ENCODE data around the gene SBF2. TPM values are rescaled to one million over a fixed set of nuclear protein-coding genes. Genes with fewer than 3 reads are reported as not detected.

SBF2 gene
- total RNA-seq, 1 donor from 2014 or later, result 18.3 TPM

DNA sequence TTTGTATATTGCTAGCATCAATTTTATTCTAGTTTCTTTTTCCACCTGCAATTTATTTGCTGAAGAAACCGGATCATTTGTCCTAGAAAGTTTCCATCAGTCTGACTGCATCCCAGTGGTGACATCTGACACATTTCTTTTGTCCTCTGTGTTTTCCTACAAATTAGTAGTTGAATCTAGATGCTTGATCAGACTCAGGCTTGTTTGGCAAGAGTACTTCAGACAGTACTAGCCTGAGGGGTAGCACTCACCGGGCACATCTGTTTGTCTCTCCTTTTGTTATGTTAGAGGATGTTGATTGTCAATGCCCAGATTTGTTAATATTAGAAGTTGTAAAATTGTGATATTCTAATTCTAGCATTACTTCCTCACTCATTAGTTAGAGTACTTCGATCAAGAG, 425.4 kb downstream of the SBF2 start:
- ATAC-seq (ENCODE audit: poor library complexity), result no peak
- intact Hi-C loops (cut with DNase I), result no loop called here
- no peak for DNase-seq

GRCh38 chr11:9862981-9863380, 431.0 kb downstream of the SBF2 start:
- ATAC-seq (ENCODE audit: poor library complexity) (no peak), DNase-seq (no peak)
- intact Hi-C loops (cut with DNase I), result loop anchor here (5.0 kb wide), 2 partner anchors 444 to 459 kb away; partner anchors contain the start of gene ADM

- peak; percentile 85 for ATAC-seq (ENCODE audit: poor library complexity)
- intact Hi-C loops (cut with DNase I), result loop anchor here (5.0 kb wide), 2 partner anchors 445 to 460 kb away; partner anchors contain the start of gene ADM
- peak; percentile 39 for DNase-seq
Observed at GRCh38 chr11:9861860-9862725, 431.9 kb downstream of the SBF2 start.

DNA sequence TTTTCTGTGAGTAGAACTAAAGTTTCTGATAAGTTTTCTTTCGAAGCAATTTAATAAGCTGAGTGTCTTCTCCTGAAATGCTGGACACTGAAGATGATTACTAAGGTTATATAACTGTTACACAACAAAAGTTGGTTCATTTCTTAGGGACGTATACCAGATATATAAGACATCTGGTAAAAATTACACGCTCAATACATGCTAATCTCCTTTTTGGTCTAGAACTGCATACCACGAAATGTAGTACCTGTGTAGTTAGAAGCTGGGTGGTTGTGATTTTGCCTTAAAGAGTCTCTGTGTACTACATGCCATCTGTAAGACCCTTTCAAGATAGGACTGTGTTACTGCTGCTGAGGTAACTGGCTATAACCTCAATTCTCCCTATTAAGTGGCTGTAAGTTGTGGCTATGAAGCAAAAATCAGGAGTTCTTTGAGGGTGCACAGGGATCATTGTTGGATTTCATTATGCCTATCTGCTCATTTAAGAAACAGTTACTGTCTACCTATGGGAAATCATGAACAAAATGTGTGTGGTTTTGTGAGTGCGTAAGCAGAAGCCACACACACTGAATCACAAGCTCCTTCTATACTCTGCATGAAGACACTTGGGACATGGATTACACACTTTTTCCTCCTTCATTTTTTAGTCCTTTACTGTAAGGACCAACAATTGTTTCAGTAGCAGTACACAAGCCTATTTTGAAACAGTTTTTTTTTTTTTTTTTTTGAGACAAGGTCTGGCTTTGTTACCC, 434.3 kb downstream of the SBF2 start:
- ATAC-seq (ENCODE audit: poor library complexity) (no peak), DNase-seq (no peak)
- intact Hi-C loops (cut with DNase I), result loop anchor here (5.0 kb wide), 2 partner anchors 448 to 463 kb away; partner anchors contain the start of gene ADM

GRCh38 chr11:9858822-9859221, 435.2 kb downstream of the SBF2 start:
- DNase-seq (no peak), ATAC-seq (ENCODE audit: poor library complexity) (no peak)
- intact Hi-C loops (cut with DNase I), result no loop called here

- intact Hi-C loops (cut with DNase I), result no loop called here
- ATAC-seq (ENCODE audit: poor library complexity) (no peak), DNase-seq (no peak)
Observed at GRCh38 chr11:9858218-9858617, 435.8 kb downstream of the SBF2 start.

GRCh38 chr11:9855579-9856287, 438.3 kb downstream of the SBF2 start:
- intact Hi-C loops (cut with DNase I), result no loop called here
- no peak for ATAC-seq (ENCODE audit: poor library complexity)
- DNase-seq, result no peak

DNA sequence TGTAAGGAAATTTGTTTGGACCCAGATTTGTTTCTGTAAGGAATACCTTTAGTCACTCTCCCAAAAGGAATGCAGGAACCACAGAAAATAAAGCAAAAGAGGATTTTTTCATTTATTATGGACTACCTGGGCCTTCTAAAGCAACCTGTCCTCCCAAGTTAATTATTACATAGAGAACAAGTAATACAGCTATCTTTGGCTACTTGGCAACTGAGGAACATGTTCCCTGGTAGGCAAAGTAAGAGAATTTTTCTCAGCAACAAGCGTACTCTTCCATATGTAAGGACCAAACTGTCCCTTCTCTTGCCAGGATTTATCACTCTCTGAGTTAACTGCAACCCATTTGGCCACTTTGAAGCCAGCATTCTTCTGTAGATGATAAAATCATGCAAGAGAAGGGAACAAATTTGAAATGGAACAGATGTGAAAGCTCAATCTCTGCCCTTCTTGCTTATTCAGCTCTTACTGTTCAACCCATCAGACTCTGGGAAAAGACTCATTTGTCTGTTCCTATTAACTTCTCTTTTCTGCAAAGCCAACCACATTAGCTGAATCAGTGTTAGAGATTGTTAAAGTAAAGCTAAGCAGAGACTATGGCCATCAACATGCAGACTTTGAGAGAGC, 440.0 kb downstream of the SBF2 start:
- intact Hi-C loops (cut with DNase I), result no loop called here
- DNase-seq (no peak), ATAC-seq (ENCODE audit: poor library complexity) (peak; percentile 10)

DNA sequence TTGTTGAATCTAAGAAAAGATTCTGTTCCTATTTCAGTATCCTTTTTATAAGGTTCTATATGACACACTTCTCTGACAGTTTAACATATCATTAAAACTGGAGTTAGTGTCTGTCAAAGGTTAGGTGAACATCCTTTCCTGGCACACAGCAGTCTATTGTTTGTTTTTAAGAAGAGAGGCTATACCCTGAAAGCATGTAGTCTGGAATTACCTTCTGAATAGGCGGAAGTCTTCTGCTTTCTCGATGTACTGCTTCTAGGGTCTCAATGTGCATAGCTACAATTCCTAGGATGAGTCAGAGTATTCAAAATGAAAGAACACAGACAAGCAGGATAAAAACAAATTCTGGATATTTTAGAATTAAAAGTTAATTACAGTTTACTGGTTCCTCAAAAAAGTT, 441.6 kb downstream of the SBF2 start:
- DNase-seq (no peak), ATAC-seq (ENCODE audit: poor library complexity) (no peak)
- intact Hi-C loops (cut with DNase I), result no loop called here

- DNase-seq (no peak), ATAC-seq (ENCODE audit: poor library complexity) (no peak)
- intact Hi-C loops (cut with DNase I), result no loop called here
Observed at GRCh38 chr11:9851366-9851765, 442.7 kb downstream of the SBF2 start.

DNA sequence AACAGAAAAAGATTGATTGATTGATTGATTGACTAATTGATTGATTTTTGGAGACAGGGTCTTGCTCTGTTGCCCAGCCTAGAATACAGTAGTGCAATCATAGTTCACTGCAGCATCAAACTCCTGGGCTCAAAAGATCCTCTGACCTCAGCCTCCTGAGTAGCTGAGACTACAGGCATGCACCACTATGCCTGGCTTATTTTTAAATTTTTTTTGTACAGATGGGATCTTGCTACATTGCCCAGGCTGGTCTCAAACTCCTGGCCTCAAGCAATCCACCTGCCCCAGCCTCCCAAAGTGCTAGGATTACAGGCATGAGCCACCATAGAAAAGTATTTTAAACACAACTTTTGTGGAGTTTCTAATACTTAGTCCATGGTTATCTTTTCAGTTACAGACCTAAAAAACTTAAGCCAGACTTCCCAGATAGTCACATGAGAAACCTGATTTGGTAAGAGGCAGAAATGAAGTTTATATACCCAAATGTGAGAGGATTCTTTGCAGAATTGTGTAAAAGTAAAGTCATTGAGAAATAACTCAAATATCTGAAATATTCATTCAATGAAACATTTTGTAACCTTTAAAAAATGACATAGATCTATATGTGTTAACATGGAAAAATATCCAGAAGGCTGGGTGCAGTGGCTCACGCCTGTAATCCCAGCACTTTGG, 443.7 kb downstream of the SBF2 start:
- intact Hi-C loops (cut with DNase I), result no loop called here
- no peak for DNase-seq
- no peak for ATAC-seq (ENCODE audit: poor library complexity)

GRCh38 chr11:9849389-9849788, 444.6 kb downstream of the SBF2 start:
- DNase-seq (no peak), ATAC-seq (ENCODE audit: poor library complexity) (no peak)
- intact Hi-C loops (cut with DNase I), result no loop called here

DNA sequence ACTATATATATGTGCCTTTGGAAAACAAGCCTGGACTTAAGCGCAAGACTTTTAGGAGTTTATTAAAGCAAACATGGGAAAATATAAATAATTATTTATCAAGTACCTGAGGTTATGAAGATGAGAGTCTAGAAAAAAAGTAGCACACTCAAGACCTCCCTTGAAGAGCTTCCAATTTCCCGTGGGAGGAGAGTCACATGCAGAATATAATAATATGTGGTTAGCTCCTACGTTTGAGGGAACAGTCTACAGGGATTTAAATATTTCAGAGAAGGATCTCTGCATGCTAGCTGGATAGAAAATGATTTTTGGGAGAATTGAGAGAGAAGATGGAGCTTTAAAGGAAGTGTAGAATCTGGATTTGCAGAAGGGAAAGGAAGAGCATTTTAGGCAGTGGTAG, 446.4 kb downstream of the SBF2 start:
- ATAC-seq (ENCODE audit: poor library complexity), result no peak
- no peak for DNase-seq
- intact Hi-C loops (cut with DNase I), result no loop called here

DNA sequence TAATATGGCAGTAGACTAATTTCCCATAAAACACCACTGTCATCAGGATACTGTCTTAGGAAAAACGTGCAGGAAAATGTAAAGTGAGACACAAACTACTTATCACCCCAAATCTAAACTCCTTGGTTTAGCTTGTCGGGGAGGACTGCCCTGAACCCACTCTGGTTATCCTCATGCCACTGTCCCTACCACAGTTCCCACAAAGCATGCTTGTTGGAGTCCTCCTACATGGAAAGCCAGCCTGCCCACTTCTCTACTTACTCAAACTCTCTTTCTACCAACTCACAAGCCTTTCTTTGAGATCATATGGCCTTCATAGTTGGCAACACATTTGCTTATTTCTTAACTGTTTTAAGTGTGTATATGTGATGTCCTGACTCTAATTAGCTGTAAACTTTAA, 451.1 kb downstream of the SBF2 start:
- intact Hi-C loops (cut with DNase I), result no loop called here
- ATAC-seq (ENCODE audit: poor library complexity) (no peak), DNase-seq (no peak)

GRCh38 chr11:9840460-9841004, 453.5 kb downstream of the SBF2 start:
- intact Hi-C loops (cut with DNase I), result no loop called here
- no peak for ATAC-seq (ENCODE audit: poor library complexity)
- no peak for DNase-seq

- intact Hi-C loops (cut with DNase I), result no loop called here
- DNase-seq, result no peak
- ATAC-seq (ENCODE audit: poor library complexity), result no peak
Observed at GRCh38 chr11:9839550-9839949, 454.5 kb downstream of the SBF2 start.

GRCh38 chr11:9838961-9839360, 455.1 kb downstream of the SBF2 start:
- no peak for ATAC-seq (ENCODE audit: poor library complexity)
- DNase-seq, result no peak
- intact Hi-C loops (cut with DNase I), result no loop called here

GRCh38 chr11:9838229-9838628, 455.8 kb downstream of the SBF2 start:
- intact Hi-C loops (cut with DNase I), result no loop called here
- DNase-seq (no peak), ATAC-seq (ENCODE audit: poor library complexity) (no peak)

Data from Right ventricle myocardium superior (tissue), 1 donor.